A549 treated with CORT108297 at 1 μM for 4 hours (cell line): Measurements from ENCODE around the gene GRID1. TPM values are rescaled to one million over a fixed set of nuclear protein-coding genes. Genes with fewer than 3 reads are reported as not detected.

ENCODE experiments used
- total RNA-seq: library from RNA; stranded (reverse); fragments of 200-300 nt; extraction: Qiagen RNA extraction; gene quantifications from 5 replicates; pipeline ENCODE4 v1.2.3, GENCODE V29; 2022

Gene GRID1
- 0.18 to 0.44 TPM (median 0.24 TPM) in 5 replicates for total RNA-seq

GRCh38 chr10:86366033-86366901 lies at the start of gene GRID1:
GRID1 (minus strand) TSS chr10:86366795.

Other genes with a start within 250 kb of the GRID1 start
- gene WAPL, start 155.0 kb upstream of the GRID1 start, total RNA-seq: 14.3 to 17.8 TPM (median 15.1 TPM) in 5 replicates